GM19043 (cell line): Measurements from ENCODE around the gene ZNF516.
"Not testable (repeated sequence)": the region's sequence is repeated elsewhere in the genome, so short reads cannot be mapped to it uniquely, and the experiment has no call there.

Experiments used
- ATAC-seq: cut with Tn5 transposase; IDR thresholded peaks from one replicate; pipeline ENCODE4 v1.9.1; 2021; ENCODE audit warnings: low read depth; ENCODE audit not compliant: unreplicated experiment

The ZNF516 gene

DNA sequence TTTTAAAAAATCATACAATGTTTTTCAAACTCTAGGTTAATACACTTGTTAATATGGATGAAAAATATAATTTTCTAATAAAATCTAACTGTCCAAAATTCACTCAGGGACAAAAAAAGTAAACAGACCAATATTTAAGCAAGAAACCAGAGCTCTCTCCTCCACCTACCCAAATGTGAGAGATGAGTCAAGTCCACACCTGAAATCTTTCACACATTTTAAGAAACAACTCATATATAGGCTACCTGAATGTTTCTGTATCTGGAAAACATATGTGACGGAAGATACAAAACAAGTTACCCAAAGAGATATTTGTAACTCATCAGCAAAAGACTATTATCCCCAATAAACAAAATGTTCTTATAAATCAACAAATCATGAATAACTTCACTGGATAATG is 20.2 kb downstream of the ZNF516 start:
- ATAC-seq = no peak

DNA sequence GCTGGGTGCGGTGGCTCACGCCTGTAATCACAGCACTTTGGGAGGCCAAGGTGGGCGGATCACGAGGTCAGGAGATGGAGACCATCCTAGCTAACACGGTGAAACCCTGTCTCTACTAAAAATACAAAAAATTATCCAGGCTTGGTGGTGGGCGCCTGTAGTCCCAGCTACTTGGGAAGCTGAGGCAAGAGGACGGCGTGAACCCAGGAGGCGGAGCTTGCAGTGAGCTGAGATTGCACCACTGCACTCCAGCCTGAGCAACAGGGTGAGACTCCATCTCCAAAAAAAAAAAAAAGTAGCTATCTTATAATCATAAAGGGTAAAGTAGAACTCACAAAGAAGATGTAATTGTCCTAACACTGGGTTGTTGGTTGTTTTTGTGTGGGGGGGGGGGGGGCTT is 21.5 kb downstream of the ZNF516 start:
- ATAC-seq = not testable (repeated sequence)

DNA sequence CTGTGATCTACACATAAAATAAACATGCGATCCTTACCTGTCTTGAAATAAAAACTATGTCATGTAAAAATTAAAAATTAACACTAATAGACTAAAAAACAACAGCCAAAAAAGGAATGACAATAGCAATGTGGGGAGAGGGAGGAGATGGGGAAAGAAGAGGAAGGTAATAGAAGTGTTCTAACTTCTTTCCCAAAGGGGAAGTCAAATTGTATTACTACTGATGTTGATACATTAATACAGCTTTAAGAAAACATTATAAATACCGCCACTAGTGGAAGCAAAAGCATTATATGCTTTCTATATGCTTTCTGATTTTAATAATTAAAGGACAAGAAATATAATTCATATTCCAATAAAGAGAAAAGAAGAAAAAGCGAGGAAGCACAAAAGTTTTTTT is 22.2 kb downstream of the ZNF516 start:
- no peak for ATAC-seq

DNA sequence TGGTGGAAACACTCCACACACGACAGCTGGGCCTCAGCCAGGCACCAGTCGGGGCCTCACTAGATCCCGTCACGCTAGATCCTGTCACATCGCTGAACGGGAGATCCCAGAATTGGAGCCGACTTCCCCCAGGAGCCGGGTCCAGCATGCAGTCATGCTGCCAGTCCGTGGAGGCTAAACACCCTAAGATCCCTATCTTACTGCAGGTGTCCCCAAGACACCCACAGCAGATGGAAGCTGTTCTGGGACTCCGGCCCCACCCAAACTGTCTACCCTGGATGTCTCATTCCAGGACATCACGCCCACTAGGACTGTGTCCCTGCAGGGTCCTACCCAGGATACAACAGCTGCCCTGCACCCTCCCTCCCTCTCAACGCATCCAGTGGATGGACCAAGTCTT is 23.4 kb downstream of the ZNF516 start:
- no peak for ATAC-seq

DNA sequence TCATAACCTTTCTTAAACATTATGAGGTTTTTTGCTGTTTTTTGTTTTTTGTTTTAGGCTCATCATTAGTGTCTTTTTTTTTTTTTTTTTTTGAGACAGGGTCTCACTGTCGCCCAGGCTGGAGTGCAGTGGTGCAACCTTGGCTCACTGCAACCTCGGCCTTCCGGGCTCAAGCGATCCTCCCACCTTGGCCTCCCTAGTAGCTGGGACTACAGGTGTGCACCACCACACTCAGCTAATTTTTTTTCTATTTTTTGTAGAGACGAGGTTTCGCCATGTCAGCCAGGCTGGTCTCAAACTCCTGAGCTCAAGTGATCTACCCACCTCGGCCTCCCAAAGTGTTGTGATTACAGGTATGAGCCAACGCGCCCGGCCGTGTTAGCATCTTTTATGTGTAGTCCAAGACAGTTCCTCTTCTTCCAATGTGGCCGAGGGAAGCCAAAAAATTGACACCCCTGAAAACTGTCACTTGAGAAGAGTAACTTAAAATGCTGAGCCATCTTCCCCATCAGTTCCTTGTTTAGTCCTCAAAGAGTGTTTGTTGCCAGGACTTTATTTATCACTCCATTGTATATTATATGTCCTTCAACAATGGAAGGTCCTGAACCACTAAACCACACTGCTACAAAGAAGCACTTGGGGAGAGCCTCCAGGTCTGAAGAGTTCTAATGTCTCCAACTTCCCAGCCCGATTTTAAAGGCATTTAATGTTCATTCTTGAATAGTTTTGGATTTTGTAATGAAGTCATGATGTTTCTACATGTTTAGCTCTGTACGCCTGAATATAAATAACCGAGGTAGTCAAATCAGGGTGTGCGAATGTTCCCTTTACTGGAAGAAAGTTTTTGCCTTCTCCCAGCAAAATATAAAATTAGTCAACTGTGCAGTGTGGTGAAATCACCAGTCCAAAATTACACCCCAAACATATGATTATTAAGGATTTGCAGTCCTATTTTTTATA is 26.4 kb downstream of the ZNF516 start:
- no peak for ATAC-seq

DNA sequence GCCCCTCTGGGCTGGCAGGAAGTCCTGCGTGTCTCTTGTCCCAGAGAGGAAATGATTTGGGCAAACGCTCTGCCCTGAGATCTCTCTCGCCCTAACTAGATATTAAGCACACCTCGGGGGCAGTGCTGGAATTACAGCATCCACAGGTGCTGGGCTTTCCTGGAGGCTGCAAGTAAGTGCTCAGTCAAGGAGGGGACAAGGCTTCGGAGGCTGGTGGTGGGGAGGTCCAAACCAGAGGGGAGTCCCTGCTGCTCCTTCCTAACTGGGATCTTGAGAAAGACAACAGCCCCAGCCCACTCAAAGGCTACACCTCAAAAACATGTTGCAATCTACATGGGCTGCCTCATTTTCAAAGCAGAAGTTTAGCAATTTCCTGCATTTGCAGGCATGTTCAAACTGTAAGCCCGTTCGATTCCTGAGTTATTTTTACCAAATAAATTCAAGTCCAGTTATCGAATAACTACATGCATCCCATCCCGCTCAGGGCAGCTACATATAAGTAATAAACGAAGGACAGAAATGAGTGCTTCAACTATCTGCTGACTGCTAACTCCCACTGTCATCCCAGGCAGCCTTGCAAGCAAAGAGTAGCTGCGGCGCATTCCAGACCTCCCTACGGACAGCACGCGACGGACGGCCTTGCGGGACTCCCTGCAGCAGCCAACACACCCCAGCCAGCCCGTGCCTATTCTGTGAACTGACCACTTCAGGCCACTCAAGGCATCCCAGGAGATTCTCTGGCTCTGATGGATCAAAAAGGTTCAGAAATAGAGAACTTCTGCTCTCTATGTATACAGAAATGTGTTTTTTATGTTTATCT is 27.5 kb downstream of the ZNF516 start:
- no peak for ATAC-seq

DNA sequence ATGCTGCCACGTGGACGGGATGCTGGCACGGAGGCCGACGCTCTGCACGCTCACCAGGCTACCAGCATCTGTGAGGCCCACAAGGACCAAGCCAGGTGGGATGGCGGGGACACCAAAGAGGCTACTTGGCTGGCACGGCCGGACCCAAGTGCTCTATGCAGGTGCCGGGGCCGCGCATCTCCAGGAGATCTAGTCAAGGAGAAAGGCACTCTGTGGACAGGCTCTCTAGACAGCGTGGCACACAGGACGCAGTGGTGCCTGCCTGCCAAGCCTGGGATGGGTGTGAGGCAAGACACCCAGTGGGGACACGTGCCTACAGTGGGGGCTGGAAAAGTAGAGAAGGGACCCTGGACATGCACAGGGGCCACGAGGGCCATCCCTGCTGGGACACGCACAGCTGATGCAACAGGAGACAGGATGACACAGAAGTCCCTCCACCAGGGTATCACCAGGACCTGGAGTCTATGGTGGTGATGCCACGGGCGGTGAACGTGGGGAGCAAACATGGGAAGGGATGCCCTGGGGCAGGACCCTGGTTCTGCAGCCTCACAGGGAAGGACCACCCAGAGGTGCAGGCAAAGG is 28.5 kb downstream of the ZNF516 start:
- no peak for ATAC-seq

DNA sequence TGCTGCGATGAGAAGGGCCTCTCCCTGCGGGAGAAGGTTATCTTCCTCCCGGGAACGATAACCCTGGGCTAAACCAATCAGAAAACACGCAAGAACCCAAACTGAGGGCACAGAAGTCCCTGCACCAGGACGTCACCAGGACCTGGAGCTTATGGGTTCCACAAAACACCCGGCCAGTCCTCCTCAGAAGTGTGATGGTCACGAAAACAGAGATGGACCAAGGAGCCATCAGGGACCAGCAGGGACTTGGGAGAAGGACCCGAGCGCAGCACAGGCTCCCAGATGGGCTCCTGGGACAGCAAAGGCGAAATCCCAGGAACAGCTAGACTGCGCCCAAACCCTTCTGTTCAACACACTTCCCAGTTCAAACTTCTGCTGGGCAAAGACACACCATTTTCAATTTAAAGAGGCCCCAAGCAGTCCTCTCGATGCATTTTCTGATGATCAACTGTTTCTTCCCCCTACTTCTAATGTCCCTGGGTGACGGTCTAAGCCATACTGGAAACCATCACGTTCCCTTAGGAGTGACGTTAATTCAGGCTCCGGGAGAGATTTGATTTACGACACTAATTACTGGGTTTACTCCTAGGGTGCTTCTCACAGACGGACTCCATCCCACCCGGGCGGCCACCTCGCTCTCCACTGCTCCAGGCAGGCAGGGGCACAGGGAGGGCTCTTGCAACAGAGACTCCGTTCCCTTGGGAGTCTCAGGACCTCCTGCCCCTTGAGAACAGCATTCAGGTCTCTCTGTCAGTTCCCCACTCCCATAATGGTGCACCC is 29.2 kb downstream of the ZNF516 start:
- no peak for ATAC-seq

DNA sequence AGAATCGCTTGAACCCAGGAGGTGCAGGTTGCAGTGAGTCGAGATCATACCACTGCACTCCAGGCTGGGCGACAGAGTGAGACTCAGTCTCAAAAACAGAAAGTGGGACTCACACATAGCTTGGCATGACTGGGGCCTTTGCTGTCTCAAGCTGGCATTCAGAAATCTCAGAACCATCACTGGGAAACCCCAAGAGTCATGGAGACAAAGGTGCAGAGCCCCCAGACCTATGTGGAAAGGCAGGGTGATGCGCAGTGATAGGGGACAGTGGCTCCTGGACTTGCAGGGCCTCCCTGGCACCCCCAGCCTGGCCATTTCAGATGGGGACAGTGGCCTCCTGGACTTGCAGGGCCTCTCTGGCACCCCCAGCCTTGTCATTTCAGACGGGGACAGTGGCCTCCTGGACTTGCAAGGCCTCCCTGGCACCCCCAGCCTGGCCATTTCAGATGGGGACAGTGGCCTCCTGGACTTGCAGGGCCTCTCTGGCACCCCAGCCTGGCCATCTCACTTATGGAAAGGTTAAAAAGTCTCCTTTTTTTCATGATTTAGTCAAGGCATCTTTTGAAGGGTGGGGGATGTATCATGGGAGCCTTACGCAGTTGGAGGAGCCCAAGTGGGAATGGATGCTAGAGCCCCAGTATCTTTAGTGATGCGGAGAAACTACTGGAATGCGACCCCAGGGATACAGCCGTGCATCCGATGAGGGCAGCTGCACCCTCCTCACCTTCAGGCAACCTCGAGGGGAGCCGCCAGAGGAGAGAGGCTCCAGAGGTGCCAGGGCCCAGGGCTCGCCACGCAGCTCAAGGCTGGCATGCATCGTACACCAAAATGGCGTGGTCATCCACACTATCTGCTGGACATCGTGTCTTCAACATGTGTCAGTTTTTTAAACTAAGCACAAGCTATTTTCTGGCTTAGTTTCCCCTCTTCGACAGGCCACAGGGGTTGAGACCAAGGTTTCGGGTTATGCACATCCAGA is 30.5 kb downstream of the ZNF516 start:
- no peak for ATAC-seq

DNA sequence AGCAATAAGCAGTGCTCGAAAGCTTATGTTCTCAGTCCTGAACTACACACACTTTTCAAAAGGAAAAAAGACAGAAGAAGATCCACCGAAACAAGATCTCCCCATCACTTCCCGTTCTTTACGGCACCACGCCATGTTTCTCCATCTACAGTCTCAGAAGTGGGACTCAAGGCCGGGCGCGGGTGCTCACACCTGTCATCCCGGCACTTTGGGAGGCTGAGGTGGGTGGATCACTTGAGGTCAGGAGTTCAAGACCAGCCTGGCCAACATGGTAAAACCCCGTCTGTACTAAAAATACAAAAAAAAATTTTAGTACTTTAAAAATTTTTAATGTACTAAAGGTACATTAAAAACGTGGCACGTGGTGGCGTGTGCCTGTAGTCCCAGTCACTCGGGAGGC is 31.2 kb downstream of the ZNF516 start:
- no peak for ATAC-seq

DNA sequence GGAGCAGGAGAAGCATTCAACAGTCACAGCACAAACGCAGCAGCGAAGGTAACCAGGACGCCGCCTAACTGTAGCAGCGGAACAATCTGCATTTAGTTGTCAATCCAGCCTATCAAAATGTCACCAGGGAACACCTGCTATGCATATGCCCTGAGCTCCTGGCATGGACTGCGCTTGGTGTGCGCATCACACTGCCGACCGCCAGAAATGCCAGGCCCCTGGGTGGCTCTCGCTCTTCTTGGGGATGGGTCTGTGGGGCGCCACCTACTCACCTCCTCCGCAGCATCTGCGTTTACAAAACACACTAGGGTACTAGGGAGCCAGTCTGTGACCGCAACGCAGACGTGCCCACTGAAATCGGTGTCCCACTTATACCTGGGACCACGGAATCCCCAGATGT is 31.7 kb downstream of the ZNF516 start:
- no peak for ATAC-seq

DNA sequence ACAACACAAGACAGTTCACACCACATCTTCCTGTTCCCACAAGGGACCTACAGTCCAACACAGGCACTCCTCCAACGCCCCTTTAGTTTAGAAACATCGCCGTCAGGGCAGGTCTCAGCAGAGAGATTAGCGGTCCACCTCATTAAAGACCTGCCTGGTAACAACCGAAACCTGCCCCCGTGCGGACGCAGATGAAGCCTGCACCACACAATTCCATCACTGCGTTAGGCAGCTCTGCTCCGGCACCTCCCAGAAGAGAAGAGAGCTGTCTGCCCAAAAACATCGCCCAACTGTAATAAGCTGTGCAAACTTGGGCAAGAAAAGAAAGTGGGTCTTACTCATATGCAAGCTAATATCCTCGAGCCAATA is 32.7 kb downstream of the ZNF516 start:
- no peak for ATAC-seq

DNA sequence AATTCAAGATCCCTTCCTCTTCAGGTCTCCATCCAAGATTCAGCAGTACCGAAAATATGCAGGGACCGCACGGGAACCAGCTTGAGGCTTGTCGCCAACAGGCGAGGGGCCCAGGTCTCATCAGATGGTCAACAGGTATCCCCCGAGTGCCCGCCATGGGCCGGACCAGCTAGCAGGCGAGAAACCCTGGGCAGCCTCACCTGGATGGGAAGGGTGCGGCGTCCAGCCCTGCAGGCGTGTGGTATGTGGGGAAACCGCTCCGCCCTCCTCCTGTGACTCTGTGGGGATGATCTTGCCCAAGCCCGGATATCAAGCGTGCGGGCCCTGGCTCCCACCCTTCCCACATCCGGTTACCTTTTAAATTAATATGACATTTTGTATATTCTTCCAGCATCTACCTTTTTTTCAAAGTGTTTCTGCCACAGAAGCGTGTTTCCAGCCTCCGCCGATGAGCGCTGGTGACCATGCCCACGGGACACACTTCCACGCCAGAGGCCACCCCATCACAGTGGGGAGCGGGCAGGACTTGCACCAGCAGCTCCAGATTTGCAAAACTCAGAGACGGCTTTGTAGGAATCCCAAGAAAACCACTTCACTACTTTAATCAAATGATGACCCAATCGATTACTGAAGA is 33.2 kb downstream of the ZNF516 start:
- no peak for ATAC-seq

DNA sequence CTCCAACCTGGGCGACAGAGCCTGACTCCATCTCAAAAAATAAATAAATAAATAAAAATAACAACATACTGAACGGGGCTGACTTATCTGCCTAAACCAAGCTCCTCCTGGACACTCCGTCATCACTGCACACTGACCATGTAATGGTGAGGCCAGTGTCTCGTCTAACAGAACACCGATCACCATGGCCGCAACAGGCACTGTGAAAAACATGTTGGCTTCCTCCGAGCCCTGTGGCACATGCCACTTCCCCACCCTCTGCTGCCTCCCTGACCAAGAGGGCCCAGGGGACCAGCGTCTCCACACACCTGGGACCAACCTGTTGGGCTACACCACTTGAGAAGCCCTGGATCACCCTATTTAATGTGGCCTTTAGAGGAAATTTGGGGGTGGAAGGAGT is 33.9 kb downstream of the ZNF516 start:
- no peak for ATAC-seq

DNA sequence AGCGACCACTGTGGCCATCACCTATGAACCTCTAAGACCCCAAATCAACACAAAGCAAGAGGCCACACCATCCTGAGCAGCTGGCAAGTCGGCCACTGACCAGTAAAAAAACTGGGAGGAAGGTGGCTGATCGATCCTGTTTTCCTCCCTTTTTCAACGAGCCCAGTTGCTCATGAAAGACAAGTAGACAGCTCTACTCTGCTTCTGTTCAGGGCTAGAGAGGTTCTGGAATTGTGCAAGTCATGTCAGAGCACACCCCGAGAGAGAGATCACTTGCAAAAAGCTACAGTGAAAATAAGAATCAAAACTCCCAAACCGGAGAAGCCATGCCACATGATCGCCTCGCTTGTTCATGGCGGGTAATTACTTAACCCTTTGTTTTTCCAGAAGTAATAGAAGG is 34.6 kb downstream of the ZNF516 start:
- no peak for ATAC-seq

DNA sequence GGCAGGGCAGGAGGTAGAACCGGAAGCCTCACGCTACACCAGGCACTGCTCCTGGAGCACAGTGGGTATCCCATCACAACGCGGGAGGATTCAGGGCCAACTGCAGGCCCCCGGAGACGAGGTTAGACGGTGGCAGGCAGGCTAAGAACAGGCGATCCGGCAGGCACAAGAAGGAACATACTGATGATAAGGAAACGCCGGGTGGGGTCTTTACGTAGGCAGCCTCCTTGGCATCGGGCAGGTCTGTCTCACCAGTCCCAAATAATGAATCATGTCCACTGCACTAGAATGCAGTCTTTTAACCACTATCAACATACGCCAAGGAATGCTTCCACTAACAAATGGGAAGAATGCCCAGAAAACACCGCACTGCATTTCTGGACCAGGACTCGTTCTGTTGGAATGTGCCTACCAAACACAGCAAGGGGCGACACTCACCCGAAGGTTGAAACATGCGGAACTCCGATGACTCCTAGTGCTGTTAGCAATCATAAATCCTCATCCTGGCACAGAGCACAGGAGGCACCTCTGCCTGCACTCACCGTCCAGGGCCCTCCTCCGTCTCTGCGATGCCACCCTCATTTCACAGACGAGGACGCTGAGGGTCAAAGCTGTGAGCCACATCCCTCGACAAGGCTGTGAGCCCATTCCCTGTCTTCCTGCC is 35.2 kb downstream of the ZNF516 start:
- no peak for ATAC-seq

DNA sequence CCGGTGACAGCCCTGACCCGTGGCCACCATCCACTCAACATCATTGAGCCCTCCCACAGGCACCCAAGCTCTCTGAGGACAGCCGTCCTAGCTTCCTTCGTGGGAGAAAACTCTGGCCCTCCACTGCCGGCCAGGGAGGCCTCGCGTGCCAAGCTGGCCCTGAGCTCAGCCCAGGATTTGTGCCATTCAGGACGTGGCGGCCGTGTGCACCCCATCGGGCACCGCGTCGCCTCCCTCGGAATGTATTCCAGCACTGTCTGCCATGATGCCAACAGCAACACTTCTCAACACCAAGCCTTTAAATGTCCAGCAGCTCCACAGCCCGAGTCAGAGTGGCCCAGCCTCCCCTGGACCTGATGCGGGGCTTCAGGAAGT is 35.7 kb downstream of the ZNF516 start:
- no peak for ATAC-seq

DNA sequence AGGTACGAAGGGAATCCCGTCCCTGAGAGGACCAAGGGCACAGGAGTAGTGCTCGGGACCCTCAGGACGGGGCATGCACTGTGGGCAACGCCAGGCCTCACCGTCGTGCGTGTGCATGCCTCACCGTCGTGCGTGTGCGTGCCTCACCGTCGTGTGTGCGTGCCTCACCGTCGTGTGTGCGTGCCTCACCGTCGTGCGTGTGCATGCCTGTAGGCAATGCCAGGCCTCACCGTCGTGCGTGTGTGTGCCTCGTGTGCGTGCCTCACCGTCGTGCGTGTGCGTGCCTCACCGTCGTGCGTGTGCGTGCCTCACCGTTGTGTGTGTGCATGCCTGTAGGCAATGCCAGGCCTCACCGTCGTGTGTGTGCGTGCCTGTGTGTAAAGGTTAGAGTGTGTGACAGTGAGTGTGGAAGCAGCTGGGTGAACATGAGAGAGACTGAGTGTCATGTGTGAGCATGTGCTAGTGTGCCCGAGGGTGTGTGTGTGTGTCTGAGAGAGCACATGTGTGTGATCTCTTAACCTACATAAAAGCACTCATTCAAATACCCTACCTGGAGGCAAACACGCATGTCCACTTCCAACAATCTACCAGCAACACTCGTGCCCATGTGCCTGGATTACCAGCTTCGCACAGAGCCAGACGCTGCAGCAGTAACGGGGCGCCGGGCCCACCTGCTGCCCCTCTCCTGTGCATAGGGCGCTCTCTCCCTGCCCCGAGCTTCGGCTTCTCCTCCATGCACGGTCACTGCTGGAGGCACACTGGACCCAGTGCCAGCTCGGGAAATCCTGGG is 36.3 kb downstream of the ZNF516 start:
- no peak for ATAC-seq
